Natural killer cell (primary cell): ENCODE data around the gene TAOK2. TPM values are rescaled to one million over a fixed set of nuclear protein-coding genes. Genes with fewer than 3 reads are reported as not detected.
"Not testable (repeated sequence)": the region's sequence is repeated elsewhere in the genome, so short reads cannot be mapped to it uniquely, and the experiment has no call there.

Experiments
- ATAC-seq, 3 donors: fragments of 150-1000 bp in 2 of 3; fragments of 200-7000 bp in 1 of 3; cut with Tn5 transposase; 1 replicate in 1 of 3; 2 replicates in 2 of 3; pipeline ENCODE4 v1.10.0; 2021; ENCODE audit warnings: mild to moderate bottlenecking in 2 of 3, moderate library complexity in 2 of 3
- DNase-seq, 2 donors: peaks; one replicate each; pipeline versions ENCODE4 v3.0.0 to v3.0.0-alpha.2; 2013 to 2021; ENCODE audit warnings: mixed read lengths in 1 of 2
- H3K27ac ChIP-seq: one replicate; pipeline ENCODE4 v1.5.1; 2013; ENCODE audit warnings: mild to moderate bottlenecking, low read length
- H3K27me3 ChIP-seq: one replicate; pipeline ENCODE4 v1.6.1; 2013; ENCODE audit warnings: low read length; ENCODE audit not compliant: control insufficient read depth, insufficient read depth
- H3K36me3 ChIP-seq: one replicate; pipeline ENCODE4 v1.6.1; 2013; ENCODE audit warnings: low read length; ENCODE audit not compliant: control insufficient read depth, insufficient read depth
- H3K4me1 ChIP-seq: one replicate; pipeline ENCODE4 v1.6.1; 2013; ENCODE audit warnings: low read length; ENCODE audit not compliant: control insufficient read depth, insufficient read depth
- H3K4me3 ChIP-seq: one replicate; pipeline ENCODE4 v1.5.1; 2013; ENCODE audit warnings: low read length
- H3K9me3 ChIP-seq: one replicate; pipeline ENCODE4 v1.6.1; 2013; ENCODE audit warnings: low read length; ENCODE audit not compliant: control insufficient read depth, insufficient read depth
- H3K27ac Mint-ChIP-seq, 2 donors: one replicate each; pipeline ENCODE4 v1.8.0; 2022; ENCODE audit warnings: mild to moderate bottlenecking in 2 of 2, mixed read lengths in 2 of 2, moderate library complexity in 1 of 2
- H3K27me3 Mint-ChIP-seq, 2 donors: one replicate each; pipeline ENCODE4 v1.8.0; 2022; ENCODE audit warnings: low read depth in 2 of 2, mixed read lengths in 2 of 2
- H3K36me3 Mint-ChIP-seq: one replicate; pipeline ENCODE4 v1.8.0; 2022; ENCODE audit warnings: mixed read lengths
- H3K4me1 Mint-ChIP-seq, 2 donors: one replicate each; pipeline ENCODE4 v1.8.0; 2022; ENCODE audit warnings: mixed read lengths in 2 of 2
- H3K4me3 Mint-ChIP-seq: one replicate; pipeline ENCODE4 v1.8.0; 2022; ENCODE audit warnings: mild to moderate bottlenecking, moderate library complexity, mixed read lengths
- H3K9me3 Mint-ChIP-seq, 2 donors: one replicate each; pipeline ENCODE4 v1.8.0; 2022; ENCODE audit warnings: mixed read lengths in 2 of 2
- CTCF ChIP-seq: fragments of 200-600 bp; IDR thresholded peaks from one replicate; pipeline ENCODE4 v1.8.0; 2022; ENCODE audit warnings: antibody characterized with exemption
- WGBS: methylation state at CpG from one replicate; pipeline ENCODE4 v1.1.7; 2013; ENCODE audit warnings: missing lambda C conversion rate; ENCODE audit not compliant: insufficient coverage; 5-methylcytosine and 5-hydroxymethylcytosine counted together
- intact Hi-C: fragments of 100-400 bp; cut with micrococcal nuclease; formaldehyde crosslinking; loops from one replicate; pipeline ENCODE4 v1.14.2; 2022
- total RNA-seq, 4 donors: library from RNA; stranded (reverse); fragments of 120-200 nt in 1 of 4; gene quantifications; one replicate each; pipeline versions ENCODE4 v1.2.3 to v1.2.4, GENCODE V29; 2013 to 2022

TAOK2 gene
- total RNA-seq, 3 donors from 2014 or later (not counting 1 experiment from before 2014, with no cell fraction given), result 35.3 to 42.8 (median 41.5) TPM

- no peak overlapping the region for H3K27ac ChIP-seq
- ATAC-seq (no peak), DNase-seq (no peak)
- no peaks in the 10 kb centered on the region for H3K36me3 ChIP-seq
- H3K27me3 ChIP-seq, result peaks cover under 1% of the 10 kb centered on the region
- peaks cover 11% of the 10 kb centered on the region for H3K4me1 ChIP-seq
- Mint-ChIP-seq H3K36me3 (no peaks in the 10 kb centered on the region), H3K27me3 (peaks cover 6 to 19% of the 10 kb centered on the region in 2 donors), H3K4me3 (no peak overlapping the region), H3K9me3 (no peaks in the 10 kb centered on the region), H3K4me1 (peaks cover 13 to 18% of the 10 kb centered on the region in 2 donors), H3K27ac (no peak overlapping the region)
- no peaks in the 10 kb centered on the region for H3K9me3 ChIP-seq
- no peak overlapping the region for H3K4me3 ChIP-seq
- TF ChIP-seq CTCF, result no peak
- intact Hi-C loops, result no loop called here
- WGBS, result 93% methylated on average over 7 of the region's 8 CpGs
These were observed 43.0 kb downstream of the TAOK2 start for GRCh38 chr16:30016555-30017276.

- Mint-ChIP-seq H3K36me3 (no peaks in the 10 kb centered on the region), H3K4me1 (peaks cover 8 to 13% of the 10 kb centered on the region in 2 donors), H3K27ac (no peak overlapping the region), H3K4me3 (no peak overlapping the region), H3K9me3 (no peaks in the 10 kb centered on the region), H3K27me3 (peaks cover under 1 to 14% of the 10 kb centered on the region in 2 donors)
- intact Hi-C loops, result no loop called here
- H3K4me1 ChIP-seq, result peaks cover 12% of the 10 kb centered on the region
- H3K27me3 ChIP-seq, result no peaks in the 10 kb centered on the region
- 100% methylated on average over 2 of the region's 2 CpGs for WGBS
- ATAC-seq (no peak), DNase-seq (no peak)
- H3K9me3 ChIP-seq, result no peaks in the 10 kb centered on the region
- H3K27ac ChIP-seq, result no peak overlapping the region
- TF ChIP-seq CTCF, result no peak
- H3K4me3 ChIP-seq, result no peak overlapping the region
- no peaks in the 10 kb centered on the region for H3K36me3 ChIP-seq
These were observed 43.6 kb downstream of the TAOK2 start for GRCh38 chr16:30017277-30017656.

- H3K4me1 ChIP-seq, result peaks cover 12% of the 10 kb centered on the region
- H3K9me3 ChIP-seq, H3K27ac ChIP-seq, H3K9me3 Mint-ChIP-seq, H3K27me3 ChIP-seq, H3K27ac Mint-ChIP-seq, intact Hi-C loops, DNase-seq, H3K36me3 Mint-ChIP-seq, H3K4me3 ChIP-seq, ATAC-seq, H3K4me3 Mint-ChIP-seq, H3K36me3 ChIP-seq: not testable (repeated sequence)
- peaks cover 0 to 14% of the 10 kb centered on the region in 2 donors for H3K27me3 Mint-ChIP-seq
- H3K4me1 Mint-ChIP-seq, result peaks cover 8 to 13% of the 10 kb centered on the region in 2 donors
- WGBS, result 75% methylated on average over 1 of the region's 4 CpGs
These were observed 44.3 kb downstream of the TAOK2 start for GRCh38 chr16:30017937-30018336.

- DNase-seq (no peak), ATAC-seq (no peak)
- Histone ChIP-seq H3K4me1 (peaks cover 12% of the 10 kb centered on the region), H3K27ac (no peak overlapping the region), H3K9me3 (no peaks in the 10 kb centered on the region), H3K4me3 (no peak overlapping the region), H3K27me3 (no peaks in the 10 kb centered on the region), H3K36me3 (no peaks in the 10 kb centered on the region)
- 77% methylated on average over 3 of the region's 4 CpGs for WGBS
- Mint-ChIP-seq H3K36me3 (no peaks in the 10 kb centered on the region), H3K4me1 (peaks cover 8 to 13% of the 10 kb centered on the region in 2 donors), H3K27ac (no peak overlapping the region), H3K9me3 (no peaks in the 10 kb centered on the region), H3K4me3 (no peak overlapping the region), H3K27me3 (peaks cover 0 to 14% of the 10 kb centered on the region in 2 donors)
- intact Hi-C loops, result no loop called here
- TF ChIP-seq CTCF, result no peak
These were observed 45.1 kb downstream of the TAOK2 start for GRCh38 chr16:30018731-30019158.
